HFF-Myc (cell line): ENCODE results near the gene PTCH1.

Source experiments
- DNase-seq: peaks from one replicate; pipeline ENCODE4 v3.0.0-alpha.2; 2011; ENCODE audit warnings: low read depth; ENCODE audit errors: extremely low read depth
- H3K4me3 ChIP-seq: replicated peaks from 2 replicates; pipeline ENCODE4 v1.5.1; 2011; ENCODE audit warnings: low read depth, mild to moderate bottlenecking, control low read depth, low read length
- CTCF ChIP-seq: IDR thresholded peaks from 2 replicates; pipeline ENCODE4 v1.5.1; 2012; ENCODE audit warnings: mild to moderate bottlenecking, low read depth, low read length, control low read depth; ENCODE audit errors: missing control alignments

PTCH1 gene

DNA sequence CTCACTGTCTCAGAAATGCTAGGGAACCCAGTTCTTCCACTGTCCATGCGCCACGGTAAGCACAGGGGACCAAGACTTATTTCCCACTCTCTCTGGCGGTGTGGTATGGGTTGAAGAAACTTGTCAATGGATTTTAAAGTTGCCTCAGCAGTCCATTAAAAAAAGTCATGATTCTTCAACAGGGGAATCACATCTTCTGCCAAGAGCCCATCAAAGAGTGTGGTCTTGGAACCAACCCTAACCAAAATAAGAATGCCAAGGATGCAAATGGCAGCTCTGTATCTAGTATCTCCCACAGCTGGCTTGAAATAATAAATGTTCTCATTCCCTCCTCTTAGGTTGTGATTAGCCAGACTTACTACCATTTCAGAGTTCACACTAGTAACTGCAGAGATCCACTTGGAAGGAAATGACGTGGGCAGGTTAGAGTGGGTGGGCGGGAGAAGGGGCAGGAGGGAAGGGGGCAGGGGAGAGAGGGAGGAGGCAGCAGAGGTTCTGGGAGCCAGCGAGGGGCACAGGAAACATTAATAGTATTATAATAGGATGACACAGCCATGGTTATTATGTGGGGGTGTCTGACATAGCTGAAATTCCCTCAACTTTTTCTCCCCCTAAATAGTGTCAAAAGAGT is 17.6 kb downstream of the PTCH1 start:
- no peak for DNase-seq
- TF ChIP-seq CTCF: no peak

DNA sequence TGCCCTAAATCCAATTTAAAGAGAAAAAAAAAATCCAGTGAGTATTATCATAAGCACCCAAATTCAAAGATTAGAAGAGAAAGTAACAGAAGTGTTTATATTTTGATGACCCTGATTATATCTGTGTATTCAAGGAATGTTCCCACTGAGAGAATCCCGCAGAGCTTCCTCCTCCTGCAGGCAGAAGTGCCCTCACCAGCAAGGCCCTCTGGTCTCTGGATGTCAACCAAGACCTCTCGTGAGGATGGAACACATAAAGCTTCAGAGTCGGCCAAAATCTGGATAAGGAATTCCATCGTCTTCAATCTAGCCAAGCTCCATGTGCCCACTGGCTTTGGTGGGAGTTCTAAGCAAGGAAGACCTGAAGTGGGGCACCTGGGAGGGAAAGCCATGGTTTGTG is 18.1 kb downstream of the PTCH1 start:
- H3K4me3 ChIP-seq: no peak overlapping the region
- no peak for DNase-seq
- TF ChIP-seq CTCF: no peak

More for the DNA sequence above, 17.6 kb downstream of the PTCH1 start:
- H3K4me3 ChIP-seq: no peak overlapping the region

- no peak for TF ChIP-seq CTCF
- DNase-seq: no peak
- no peak overlapping the region for H3K4me3 ChIP-seq
Observed at GRCh38 chr9:95497772-95498171, 19.0 kb downstream of the PTCH1 start.

DNA sequence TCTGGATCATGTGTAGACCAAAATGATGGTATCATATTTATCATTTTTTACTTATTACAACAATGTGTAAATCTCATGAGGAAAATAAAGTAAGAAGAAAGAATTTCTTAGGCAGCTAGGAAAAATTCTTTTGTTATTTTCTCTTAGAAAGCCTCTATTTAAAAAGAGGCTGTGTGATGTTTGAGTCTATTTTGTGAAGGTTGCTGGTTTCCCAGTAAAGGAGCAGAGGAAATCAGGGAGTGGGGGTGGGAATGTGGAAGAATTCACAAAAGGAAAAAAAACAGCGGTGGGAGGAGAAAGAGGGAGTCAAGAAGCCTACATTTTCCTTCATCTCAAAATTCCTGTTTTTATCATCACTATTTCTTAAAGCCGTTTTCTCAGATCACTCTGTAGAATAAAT is 20.1 kb downstream of the PTCH1 start:
- no peak overlapping the region for H3K4me3 ChIP-seq
- no peak for DNase-seq
- TF ChIP-seq CTCF: no peak

- TF ChIP-seq CTCF: no peak
- DNase-seq: no peak
Observed at GRCh38 chr9:95495961-95496360, 20.8 kb downstream of the PTCH1 start.

DNA sequence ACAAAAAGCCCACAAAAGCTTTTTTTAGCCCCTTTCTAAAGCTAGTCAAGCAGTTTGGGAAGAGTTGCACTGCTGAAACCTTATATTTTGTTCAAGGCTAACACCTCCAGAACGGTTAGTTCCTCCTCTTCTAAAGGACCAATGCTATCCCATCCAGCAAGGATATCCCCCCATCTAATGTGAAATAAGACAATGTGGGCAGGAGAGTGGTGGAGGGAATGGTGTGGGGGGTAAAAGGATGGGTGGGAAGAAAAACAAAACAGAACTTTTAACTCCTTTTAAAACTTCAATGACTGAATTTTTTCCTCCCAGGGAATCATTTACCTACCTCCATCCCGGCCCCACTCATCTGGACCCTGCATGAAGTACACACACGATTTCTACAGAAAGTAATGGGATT is 21.2 kb downstream of the PTCH1 start:
- no peak for DNase-seq
- H3K4me3 ChIP-seq: no peak overlapping the region
- TF ChIP-seq CTCF: no peak

More at GRCh38 chr9:95495961-95496360, 20.8 kb downstream of the PTCH1 start:
- H3K4me3 ChIP-seq: no peak overlapping the region
